ENCODE data around the gene PALLD.

DNA sequence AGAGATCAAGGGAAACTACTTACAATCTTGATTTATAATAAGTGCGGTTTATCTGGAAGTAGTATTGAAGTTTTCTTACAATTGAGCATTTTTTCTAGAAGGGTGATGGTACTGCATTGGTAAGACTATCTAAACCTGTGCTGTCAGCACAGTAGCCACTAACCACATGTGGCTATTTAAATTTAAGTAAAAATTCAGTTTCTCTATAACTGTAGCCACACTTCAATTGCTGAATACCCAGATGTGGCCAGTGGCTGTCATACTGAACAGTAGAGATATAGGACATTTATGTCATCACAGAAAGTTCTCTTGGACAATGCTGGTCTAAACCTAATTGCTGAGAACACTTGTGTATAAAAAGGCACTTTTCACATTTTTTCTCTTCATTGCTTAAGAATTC is 290.5 kb downstream of the PALLD start:
- TF ChIP-seq, protein P1, sequence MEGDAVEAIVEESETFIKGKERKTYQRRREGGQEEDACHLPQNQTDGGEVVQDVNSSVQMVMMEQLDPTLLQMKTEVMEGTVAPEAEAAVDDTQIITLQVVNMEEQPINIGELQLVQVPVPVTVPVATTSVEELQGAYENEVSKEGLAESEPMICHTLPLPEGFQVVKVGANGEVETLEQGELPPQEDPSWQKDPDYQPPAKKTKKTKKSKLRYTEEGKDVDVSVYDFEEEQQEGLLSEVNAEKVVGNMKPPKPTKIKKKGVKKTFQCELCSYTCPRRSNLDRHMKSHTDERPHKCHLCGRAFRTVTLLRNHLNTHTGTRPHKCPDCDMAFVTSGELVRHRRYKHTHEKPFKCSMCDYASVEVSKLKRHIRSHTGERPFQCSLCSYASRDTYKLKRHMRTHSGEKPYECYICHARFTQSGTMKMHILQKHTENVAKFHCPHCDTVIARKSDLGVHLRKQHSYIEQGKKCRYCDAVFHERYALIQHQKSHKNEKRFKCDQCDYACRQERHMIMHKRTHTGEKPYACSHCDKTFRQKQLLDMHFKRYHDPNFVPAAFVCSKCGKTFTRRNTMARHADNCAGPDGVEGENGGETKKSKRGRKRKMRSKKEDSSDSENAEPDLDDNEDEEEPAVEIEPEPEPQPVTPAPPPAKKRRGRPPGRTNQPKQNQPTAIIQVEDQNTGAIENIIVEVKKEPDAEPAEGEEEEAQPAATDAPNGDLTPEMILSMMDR (IDR thresholded peaks at IDR 0.05; ENCODE audit: poor library complexity, severe bottlenecking), result no peak
- TF ChIP-seq EP300 (conservative IDR thresholded peaks at IDR 0.05; ENCODE audit: poor library complexity, severe bottlenecking), result no peak
- no peak for TF ChIP-seq RAD21 (conservative IDR thresholded peaks at IDR 0.05)
- no peak for TF ChIP-seq EZH2 (IDR thresholded peaks at IDR 0.05; ENCODE audit: borderline replicate concordance, insufficient read depth, low read length, poor library complexity, severe bottlenecking)
- TF ChIP-seq TAF1 (IDR thresholded peaks at IDR 0.05; ENCODE audit: low read depth), result no peak
- TF ChIP-seq MXI1 (conservative IDR thresholded peaks at IDR 0.05; ENCODE audit: poor library complexity, severe bottlenecking), result no peak
